NOMO-1 treated with DMSO at 0.1 percent for 48 hours (cell line): ENCODE data around the gene BRF1.
"Not testable (repeated sequence)": the region's sequence is repeated elsewhere in the genome, so short reads cannot be mapped to it uniquely, and the experiment has no call there.

Experiments used
- DNase-seq: peaks from one replicate; lab custom pipeline; 2025; ENCODE audit not compliant: unreplicated experiment; lab: John Stamatoyannopoulos, UW

Gene BRF1

GRCh38 chr14:105300542-105301102 is at the start of gene BRF1:
TSS of gene BRF1 (minus strand) at chr14:105301001. CDS start at chr14:105300629, 372 bp downstream.
- DNase-seq, result peak; percentile 92

GRCh38 chr14:105349992-105350391 is 49.2 kb upstream of the BRF1 start:
- DNase-seq, result no peak

- no peak for DNase-seq
These were observed 48.3 kb upstream of the BRF1 start for GRCh38 chr14:105348945-105349699.

- no peak for DNase-seq
These were observed 47.6 kb upstream of the BRF1 start for GRCh38 chr14:105348169-105348944.

- no peak for DNase-seq
These were observed 46.8 kb upstream of the BRF1 start for GRCh38 chr14:105347587-105347968.

GRCh38 chr14:105346876-105347586 is 46.2 kb upstream of the BRF1 start:
- DNase-seq, result no peak

GRCh38 chr14:105346200-105346533 is 45.4 kb upstream of the BRF1 start:
- DNase-seq, result no peak

- no peak for DNase-seq
These were observed 42.4 kb upstream of the BRF1 start for GRCh38 chr14:105343194-105343593.

- DNase-seq, result no peak
These were observed 40.3 kb upstream of the BRF1 start for GRCh38 chr14:105340821-105341733.

- DNase-seq, result no peak
These were observed 37.4 kb upstream of the BRF1 start for GRCh38 chr14:105337966-105338741.

GRCh38 chr14:105337433-105337832 is 36.6 kb upstream of the BRF1 start:
- no peak for DNase-seq

- DNase-seq, result no peak
These were observed 35.9 kb upstream of the BRF1 start for GRCh38 chr14:105336477-105337287.

- no peak for DNase-seq
These were observed 35.1 kb upstream of the BRF1 start for GRCh38 chr14:105335735-105336476.

GRCh38 chr14:105335231-105335542 is 34.4 kb upstream of the BRF1 start:
- not testable (repeated sequence) for DNase-seq

- no peak for DNase-seq
These were observed 33.8 kb upstream of the BRF1 start for GRCh38 chr14:105334383-105335230.

- no peak for DNase-seq
These were observed 33.0 kb upstream of the BRF1 start for GRCh38 chr14:105333613-105334364.

GRCh38 chr14:105333020-105333490 is 32.3 kb upstream of the BRF1 start:
- no peak for DNase-seq
